ENCODE data around the gene TADA2A. TPM values are rescaled to one million over a fixed set of nuclear protein-coding genes. Genes with fewer than 3 reads are reported as not detected.

TADA2A gene
- total and polyA plus RNA-seq, 4 donors: 12.9 to 25.6 (median 18.7) TPM

- Histone ChIP-seq H3K4me1 (ENCODE audit: control insufficient read depth in 1 of 2, insufficient read depth in 2 of 2, low read length in 2 of 2) (no peaks in the 10 kb centered on the region), H3K4me3 (ENCODE audit: low read length in 2 of 2) (no peak overlapping the region), H3K9me3 (ENCODE audit: control insufficient read depth, low read length) (no peaks in the 10 kb centered on the region), H3K27me3 (ENCODE audit: control insufficient read depth in 1 of 2, insufficient read depth in 2 of 2, low read length in 1 of 2) (no peaks in the 10 kb centered on the region), H3K36me3 (ENCODE audit: control insufficient read depth in 1 of 2, insufficient read depth in 2 of 2, low read length in 1 of 2) (peaks cover 0 to 9% of the 10 kb centered on the region in 2 donors), H3K27ac (ENCODE audit: low read depth in 1 of 2, low read length in 2 of 2) (no peak overlapping the region)
- ATAC-seq (ENCODE audit: low FRiP score) (no peak), DNase-seq (no peak)
- intact Hi-C loops (cut with DNase I): no loop called here
- 63 to 64% methylated on average over 8 of the region's 8 CpGs for WGBS, 2 donors
These were observed 112.1 kb downstream of the TADA2A start for GRCh38 chr17:37518826-37519225.

- Histone ChIP-seq H3K4me1 (ENCODE audit: control insufficient read depth in 1 of 2, insufficient read depth in 2 of 2, low read length in 2 of 2) (no peaks in the 10 kb centered on the region), H3K4me3 (ENCODE audit: low read length in 2 of 2) (no peak overlapping the region), H3K27me3 (ENCODE audit: control insufficient read depth in 1 of 2, insufficient read depth in 2 of 2, low read length in 1 of 2) (no peaks in the 10 kb centered on the region), H3K36me3 (ENCODE audit: control insufficient read depth in 1 of 2, insufficient read depth in 2 of 2, low read length in 1 of 2) (peaks cover 1 to 11% of the 10 kb centered on the region in 2 donors), H3K9me3 (ENCODE audit: control insufficient read depth, low read length) (no peaks in the 10 kb centered on the region), H3K27ac (ENCODE audit: low read depth in 1 of 2, low read length in 2 of 2) (no peak overlapping the region)
- WGBS, 2 donors: 83 to 87% methylated on average over 5 of the region's 5 CpGs
- DNase-seq (no peak), ATAC-seq (ENCODE audit: low FRiP score) (no peak)
- intact Hi-C loops (cut with DNase I): no loop called here
These were observed 112.7 kb downstream of the TADA2A start for GRCh38 chr17:37519251-37519985.

- WGBS, 2 donors: 69 to 76% methylated on average over 8 of the region's 8 CpGs
- intact Hi-C loops (cut with DNase I): no loop called here
- no peak for ATAC-seq (ENCODE audit: low FRiP score)
These were observed 113.5 kb downstream of the TADA2A start for GRCh38 chr17:37520174-37520573.

GRCh38 chr17:37521821-37522220 is 115.1 kb downstream of the TADA2A start:
- Histone ChIP-seq H3K27me3 (ENCODE audit: control insufficient read depth in 1 of 2, insufficient read depth in 2 of 2, low read length in 1 of 2) (no peaks in the 10 kb centered on the region), H3K9me3 (ENCODE audit: control insufficient read depth, low read length) (no peaks in the 10 kb centered on the region), H3K27ac (ENCODE audit: low read depth in 1 of 2, low read length in 2 of 2) (no peak overlapping the region), H3K4me3 (ENCODE audit: low read length in 2 of 2) (no peak overlapping the region), H3K4me1 (ENCODE audit: control insufficient read depth in 1 of 2, insufficient read depth in 2 of 2, low read length in 2 of 2) (no peaks in the 10 kb centered on the region), H3K36me3 (ENCODE audit: control insufficient read depth in 1 of 2, insufficient read depth in 2 of 2, low read length in 1 of 2) (peaks cover 3 to 14% of the 10 kb centered on the region in 2 donors)
- intact Hi-C loops (cut with DNase I): no loop called here
- 93 to 94% methylated on average over 5 of the region's 5 CpGs for WGBS, 2 donors
- ATAC-seq (ENCODE audit: low FRiP score) (no peak), DNase-seq (no peak)

More at GRCh38 chr17:37520174-37520573, 113.5 kb downstream of the TADA2A start:
- H3K4me1 ChIP-seq (ENCODE audit: control insufficient read depth in 1 of 2, insufficient read depth in 2 of 2, low read length in 2 of 2): no peaks in the 10 kb centered on the region
- H3K4me3 ChIP-seq (ENCODE audit: low read length in 2 of 2): no peak overlapping the region
- no peaks in the 10 kb centered on the region for H3K9me3 ChIP-seq (ENCODE audit: control insufficient read depth, low read length)
- H3K36me3 ChIP-seq (ENCODE audit: control insufficient read depth in 1 of 2, insufficient read depth in 2 of 2, low read length in 1 of 2): peaks cover 3 to 11% of the 10 kb centered on the region in 2 donors
- H3K27me3 ChIP-seq (ENCODE audit: control insufficient read depth in 1 of 2, insufficient read depth in 2 of 2, low read length in 1 of 2): no peaks in the 10 kb centered on the region
- no peak for DNase-seq
- H3K27ac ChIP-seq (ENCODE audit: low read depth in 1 of 2, low read length in 2 of 2): no peak overlapping the region

- intact Hi-C loops (cut with DNase I): no loop called here
- 81 to 87% methylated on average over 8 of the region's 8 CpGs for WGBS, 2 donors
- peaks cover 3 to 11% of the 10 kb centered on the region in 2 donors for H3K36me3 ChIP-seq (ENCODE audit: control insufficient read depth in 1 of 2, insufficient read depth in 2 of 2, low read length in 1 of 2)
- DNase-seq (no peak), ATAC-seq (ENCODE audit: low FRiP score) (no peak)
- H3K27ac ChIP-seq (ENCODE audit: low read depth in 1 of 2, low read length in 2 of 2): no peak overlapping the region
- no peak overlapping the region for H3K4me3 ChIP-seq (ENCODE audit: low read length in 2 of 2)
- no peaks in the 10 kb centered on the region for H3K27me3 ChIP-seq (ENCODE audit: control insufficient read depth in 1 of 2, insufficient read depth in 2 of 2, low read length in 1 of 2)
- no peaks in the 10 kb centered on the region for H3K4me1 ChIP-seq (ENCODE audit: control insufficient read depth in 1 of 2, insufficient read depth in 2 of 2, low read length in 2 of 2)
- no peaks in the 10 kb centered on the region for H3K9me3 ChIP-seq (ENCODE audit: control insufficient read depth, low read length)
These were observed 117.1 kb downstream of the TADA2A start for GRCh38 chr17:37523715-37524219.

- H3K4me3 ChIP-seq (ENCODE audit: low read length in 2 of 2): no peak overlapping the region
- H3K4me1 ChIP-seq (ENCODE audit: control insufficient read depth in 1 of 2, insufficient read depth in 2 of 2, low read length in 2 of 2): no peaks in the 10 kb centered on the region
- peaks cover 3 to 14% of the 10 kb centered on the region in 2 donors for H3K36me3 ChIP-seq (ENCODE audit: control insufficient read depth in 1 of 2, insufficient read depth in 2 of 2, low read length in 1 of 2)
- ATAC-seq (ENCODE audit: low FRiP score) (no peak), DNase-seq (no peak)
- H3K27me3 ChIP-seq (ENCODE audit: control insufficient read depth in 1 of 2, insufficient read depth in 2 of 2, low read length in 1 of 2): no peaks in the 10 kb centered on the region
- no peaks in the 10 kb centered on the region for H3K9me3 ChIP-seq (ENCODE audit: control insufficient read depth, low read length)
- H3K27ac ChIP-seq (ENCODE audit: low read depth in 1 of 2, low read length in 2 of 2): no peak overlapping the region
- WGBS, 2 donors: 58 to 59% methylated on average over 5 of the region's 5 CpGs
- intact Hi-C loops (cut with DNase I): no loop called here
These were observed 120.7 kb downstream of the TADA2A start for GRCh38 chr17:37527249-37527851.

Other genes with a start within 250 kb of the TADA2A start
- not detected for gene C17orf78, start 30.9 kb upstream of the TADA2A start, total RNA-seq
- gene C17orf78, start 30.9 kb upstream of the TADA2A start, polyA plus RNA-seq: 1 to 10 TPM in 1 of 2 donors, not detected in 1; 3.0 TPM
- 10 to 100 TPM; 31.6 to 49.9 TPM for gene ACACA, start 50 bp upstream of the TADA2A start, total RNA-seq
- gene ACACA, start 50 bp upstream of the TADA2A start, polyA plus RNA-seq: 10 to 100 TPM in 1 of 2 donors, 1 to 10 TPM in 1; 6.1 to 15.9 TPM
- gene DUSP14, start 83.0 kb downstream of the TADA2A start, total RNA-seq: 1 to 10 TPM; 9.2 to 9.7 TPM
- 1 to 10 TPM; 3.8 to 6.4 TPM for gene DUSP14, start 83.0 kb downstream of the TADA2A start, polyA plus RNA-seq
- gene SYNRG, start 202.5 kb downstream of the TADA2A start, total RNA-seq: 10 to 100 TPM; 29.8 to 43.5 TPM
- 10 to 100 TPM in 1 of 2 donors, 1 to 10 TPM in 1; 5.0 to 10.4 TPM for gene SYNRG, start 202.5 kb downstream of the TADA2A start, polyA plus RNA-seq
- 10 to 100 TPM; 19.7 to 25.2 TPM for gene DDX52, start 236.6 kb downstream of the TADA2A start, total RNA-seq
- 1 to 10 TPM; 6.5 TPM for gene DDX52, start 236.6 kb downstream of the TADA2A start, polyA plus RNA-seq